Measurements from ENCODE around the gene PDZRN3.
"Not testable (repeated sequence)": the region's sequence is repeated elsewhere in the genome, so short reads cannot be mapped to it uniquely, and the experiment has no call there.

Gene PDZRN3

GRCh38 chr3:73592154-73593144 lies 32.3 kb downstream of the PDZRN3 start:
- DNase-seq (ENCODE audit: low read depth in 2 of 2) = no peak

- DNase-seq (ENCODE audit: low read depth in 2 of 2) = no peak
These were observed 33.4 kb downstream of the PDZRN3 start for GRCh38 chr3:73591286-73591800.

- DNase-seq (ENCODE audit: low read depth in 2 of 2) = no peak
These were observed 38.1 kb downstream of the PDZRN3 start for GRCh38 chr3:73586628-73587027.

GRCh38 chr3:73586190-73586589 lies 38.6 kb downstream of the PDZRN3 start:
- DNase-seq (ENCODE audit: low read depth in 2 of 2) = no peak

- DNase-seq (ENCODE audit: low read depth in 2 of 2) = no peak
These were observed 39.9 kb downstream of the PDZRN3 start for GRCh38 chr3:73584873-73585272.

- no peak for DNase-seq (ENCODE audit: low read depth in 2 of 2)
These were observed 42.2 kb downstream of the PDZRN3 start for GRCh38 chr3:73582535-73582934.

GRCh38 chr3:73581134-73581846 lies 43.5 kb downstream of the PDZRN3 start:
- DNase-seq (ENCODE audit: low read depth in 2 of 2) = no peak

GRCh38 chr3:73580343-73580742 lies 44.4 kb downstream of the PDZRN3 start:
- DNase-seq (ENCODE audit: low read depth in 2 of 2) = peak; percentile 85

- no peak for DNase-seq (ENCODE audit: low read depth in 2 of 2)
These were observed 47.0 kb downstream of the PDZRN3 start for GRCh38 chr3:73577704-73578103.

- no peak for DNase-seq (ENCODE audit: low read depth in 2 of 2)
These were observed 47.7 kb downstream of the PDZRN3 start for GRCh38 chr3:73576999-73577461.

- DNase-seq (ENCODE audit: low read depth in 2 of 2) = no peak
These were observed 48.8 kb downstream of the PDZRN3 start for GRCh38 chr3:73575953-73576352.

GRCh38 chr3:73575519-73575918 lies 49.2 kb downstream of the PDZRN3 start:
- no peak for DNase-seq (ENCODE audit: low read depth in 2 of 2)

- DNase-seq (ENCODE audit: low read depth in 2 of 2) = no peak
These were observed 51.5 kb downstream of the PDZRN3 start for GRCh38 chr3:73573204-73573603.

GRCh38 chr3:73572368-73572767 lies 52.4 kb downstream of the PDZRN3 start:
- no peak for DNase-seq (ENCODE audit: low read depth in 2 of 2)

GRCh38 chr3:73571238-73571794 lies 53.4 kb downstream of the PDZRN3 start:
- no peak for DNase-seq (ENCODE audit: low read depth in 2 of 2)

- no peak for DNase-seq (ENCODE audit: low read depth in 2 of 2)
These were observed 55.4 kb downstream of the PDZRN3 start for GRCh38 chr3:73569246-73569760.

GRCh38 chr3:73568371-73568862 lies 56.3 kb downstream of the PDZRN3 start:
- DNase-seq (ENCODE audit: low read depth in 2 of 2) = no peak

GRCh38 chr3:73565374-73565773 lies 59.4 kb downstream of the PDZRN3 start:
- not testable (repeated sequence) for DNase-seq (ENCODE audit: low read depth in 2 of 2)

GRCh38 chr3:73563896-73564582 lies 60.7 kb downstream of the PDZRN3 start:
- DNase-seq (ENCODE audit: low read depth in 2 of 2) = no peak

- DNase-seq (ENCODE audit: low read depth in 2 of 2) = no peak
These were observed 63.2 kb downstream of the PDZRN3 start for GRCh38 chr3:73561494-73561893.

GRCh38 chr3:73559749-73560148 lies 65.0 kb downstream of the PDZRN3 start:
- DNase-seq (ENCODE audit: low read depth in 2 of 2) = no peak
